Astrocyte (in vitro differentiated cells and primary cell): ENCODE data around the gene TRIO. TPM values are rescaled to one million over a fixed set of nuclear protein-coding genes. Genes with fewer than 3 reads are reported as not detected.

Experiments used
- DNase-seq: peaks from one replicate; pipeline ENCODE4 v3.0.0-alpha.2; 2010; ENCODE audit warnings: low read depth
- FAIRE-seq: peaks from 2 replicates; lab custom pipeline; 2011; peaks lifted over from hg19 to GRCh38; lab: Jason Lieb, UNC
- H2AFZ ChIP-seq: 2 replicates; pipeline ENCODE4 v1.6.0; 2012; ENCODE audit warnings: low read depth, low read length, inconsistent platforms
- H3K27ac ChIP-seq: 2 replicates; pipeline ENCODE4 v1.5.1; 2011; ENCODE audit warnings: low read depth, low read length, inconsistent platforms
- H3K27me3 ChIP-seq: 2 replicates; pipeline ENCODE4 v1.6.0; 2011; ENCODE audit warnings: low read length, inconsistent platforms; ENCODE audit not compliant: insufficient read depth
- H3K36me3 ChIP-seq: 2 replicates; pipeline ENCODE4 v1.5.1; 2011; ENCODE audit warnings: low read length, inconsistent platforms; ENCODE audit not compliant: insufficient read depth
- H3K4me1 ChIP-seq: 2 replicates; pipeline ENCODE4 v1.5.1; 2011; ENCODE audit warnings: low read length, inconsistent platforms; ENCODE audit not compliant: insufficient read depth
- H3K4me2 ChIP-seq: 2 replicates; pipeline ENCODE4 v1.6.0; 2012; ENCODE audit warnings: low read length, inconsistent platforms
- H3K4me3 ChIP-seq: 2 replicates; pipeline ENCODE4 v1.5.1; 2011; ENCODE audit warnings: low read depth, mild to moderate bottlenecking, low read length, inconsistent platforms; ENCODE audit not compliant: insufficient read depth
- H3K79me2 ChIP-seq: 2 replicates; pipeline ENCODE4 v1.6.0; 2012; ENCODE audit warnings: mild to moderate bottlenecking, low read length, inconsistent platforms; ENCODE audit not compliant: insufficient read depth
- H3K9ac ChIP-seq: 2 replicates; pipeline ENCODE4 v1.6.0; 2012; ENCODE audit warnings: mild to moderate bottlenecking, low read length, inconsistent platforms
- H3K9me3 ChIP-seq: 2 replicates; pipeline ENCODE4 v1.5.1; 2012; ENCODE audit warnings: low read depth, mild to moderate bottlenecking, low read length, inconsistent platforms; ENCODE audit not compliant: insufficient read depth
- H4K20me1 ChIP-seq: 2 replicates; pipeline ENCODE4 v1.6.0; 2012; ENCODE audit warnings: low read length, inconsistent platforms; ENCODE audit not compliant: insufficient read depth
- H3K27ac Mint-ChIP-seq: one replicate; pipeline ENCODE4 v1.8.0; 2021; ENCODE audit warnings: mild to moderate bottlenecking, mixed read lengths; ENCODE audit not compliant: unreplicated experiment
- H3K27me3 Mint-ChIP-seq: one replicate; pipeline ENCODE4 v1.8.0; 2021; ENCODE audit warnings: low read depth, mixed read lengths; ENCODE audit not compliant: unreplicated experiment
- H3K36me3 Mint-ChIP-seq: one replicate; pipeline ENCODE4 v1.8.0; 2021; ENCODE audit warnings: low read depth, mixed read lengths; ENCODE audit not compliant: unreplicated experiment
- H3K4me1 Mint-ChIP-seq: one replicate; pipeline ENCODE4 v1.8.0; 2021; ENCODE audit warnings: low read depth, mixed read lengths; ENCODE audit not compliant: unreplicated experiment
- H3K4me3 Mint-ChIP-seq: one replicate; pipeline ENCODE4 v1.8.0; 2021; ENCODE audit warnings: mild to moderate bottlenecking, moderate library complexity, mixed read lengths; ENCODE audit not compliant: unreplicated experiment
- H3K9me3 Mint-ChIP-seq: one replicate; pipeline ENCODE4 v1.8.0; 2021; ENCODE audit warnings: mild to moderate bottlenecking, mixed read lengths; ENCODE audit not compliant: unreplicated experiment
- EZH2 ChIP-seq: IDR thresholded peaks from 2 replicates; pipeline ENCODE4 v1.6.1; 2012; ENCODE audit warnings: mild to moderate bottlenecking, low read length, inconsistent platforms; ENCODE audit not compliant: insufficient read depth
- total RNA-seq: library from RNA; stranded (reverse); gene quantifications from 2 replicates; pipeline ENCODE4 v1.2.1, GENCODE V29; 2021
- TF ChIP-seq, protein P1 (sequence below): IDR thresholded peaks from 2 replicates; pipeline ENCODE4 v1.5.1; 2011; ENCODE audit warnings: low read depth, mild to moderate bottlenecking, inconsistent platforms, low read length, moderate library complexity; ENCODE audit not compliant: insufficient read depth

The TRIO gene
- total RNA-seq, 1 donor from 2014 or later: 347 TPM

DNA sequence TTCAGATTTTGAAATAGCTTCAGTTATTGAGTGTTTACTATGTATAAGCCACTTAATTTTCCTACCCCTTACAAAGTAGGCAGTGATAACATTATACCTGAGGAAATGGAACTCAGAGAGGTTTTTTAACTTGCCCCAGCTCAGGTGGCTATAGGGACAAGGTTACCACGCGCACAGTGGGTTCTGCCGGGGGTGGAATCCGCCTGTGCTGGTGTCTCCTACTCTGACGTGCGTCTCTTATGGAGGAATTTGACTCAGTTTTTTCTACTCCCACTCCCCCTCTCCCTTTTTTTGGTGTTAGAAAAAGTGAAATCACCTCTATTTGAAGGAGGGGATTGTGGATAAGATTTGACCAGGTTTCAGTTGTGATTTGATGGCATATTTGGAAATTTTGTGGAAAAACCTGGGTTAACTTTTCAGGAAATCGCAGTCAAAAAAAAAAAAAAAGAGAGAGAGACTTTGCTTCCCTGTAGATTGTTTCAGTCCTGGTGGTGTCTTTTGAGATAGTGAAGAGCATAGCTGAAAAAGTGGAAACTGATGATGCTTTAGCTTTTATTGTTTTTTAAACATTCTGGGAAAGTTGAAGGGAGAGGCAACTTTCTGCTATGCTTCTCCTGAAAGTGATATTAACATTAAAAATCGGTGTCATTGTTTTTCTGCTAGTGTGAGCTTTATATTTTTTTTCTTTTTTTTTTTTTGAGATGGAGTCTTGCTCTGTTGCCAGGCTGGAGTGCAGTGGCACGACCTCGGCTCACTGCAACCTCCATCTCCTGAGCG is 15.9 kb downstream of the TRIO start:
- TF ChIP-seq, protein P1, sequence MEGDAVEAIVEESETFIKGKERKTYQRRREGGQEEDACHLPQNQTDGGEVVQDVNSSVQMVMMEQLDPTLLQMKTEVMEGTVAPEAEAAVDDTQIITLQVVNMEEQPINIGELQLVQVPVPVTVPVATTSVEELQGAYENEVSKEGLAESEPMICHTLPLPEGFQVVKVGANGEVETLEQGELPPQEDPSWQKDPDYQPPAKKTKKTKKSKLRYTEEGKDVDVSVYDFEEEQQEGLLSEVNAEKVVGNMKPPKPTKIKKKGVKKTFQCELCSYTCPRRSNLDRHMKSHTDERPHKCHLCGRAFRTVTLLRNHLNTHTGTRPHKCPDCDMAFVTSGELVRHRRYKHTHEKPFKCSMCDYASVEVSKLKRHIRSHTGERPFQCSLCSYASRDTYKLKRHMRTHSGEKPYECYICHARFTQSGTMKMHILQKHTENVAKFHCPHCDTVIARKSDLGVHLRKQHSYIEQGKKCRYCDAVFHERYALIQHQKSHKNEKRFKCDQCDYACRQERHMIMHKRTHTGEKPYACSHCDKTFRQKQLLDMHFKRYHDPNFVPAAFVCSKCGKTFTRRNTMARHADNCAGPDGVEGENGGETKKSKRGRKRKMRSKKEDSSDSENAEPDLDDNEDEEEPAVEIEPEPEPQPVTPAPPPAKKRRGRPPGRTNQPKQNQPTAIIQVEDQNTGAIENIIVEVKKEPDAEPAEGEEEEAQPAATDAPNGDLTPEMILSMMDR: no peak
- no peak for TF ChIP-seq EZH2
- H3K27ac Mint-ChIP-seq: peak overlapping the region; percentile 96
- FAIRE-seq (no peak), DNase-seq (no peak)
- peak overlapping the region; percentile 58 for H3K4me3 Mint-ChIP-seq
- Histone ChIP-seq H3K27ac (peak overlapping the region; percentile 99), H3K4me2 (peak overlapping the region; percentile 0), H3K27me3 (no peaks in the 10 kb centered on the region), H3K9me3 (peaks cover 1% of the 10 kb centered on the region), H3K79me2 (peaks cover 94% of the 10 kb centered on the region), H3K4me1 (peaks cover 57% of the 10 kb centered on the region), H3K36me3 (peaks cover 3% of the 10 kb centered on the region), H3K4me3 (no peak overlapping the region), H3K9ac (no peak overlapping the region), H2AFZ (no peak overlapping the region), H4K20me1 (peaks cover 63% of the 10 kb centered on the region)
- H3K9me3 Mint-ChIP-seq: no peaks in the 10 kb centered on the region
- H3K27me3 Mint-ChIP-seq: no peaks in the 10 kb centered on the region
- peaks cover 8% of the 10 kb centered on the region for H3K36me3 Mint-ChIP-seq
- H3K4me1 Mint-ChIP-seq: peaks cover 54% of the 10 kb centered on the region

DNA sequence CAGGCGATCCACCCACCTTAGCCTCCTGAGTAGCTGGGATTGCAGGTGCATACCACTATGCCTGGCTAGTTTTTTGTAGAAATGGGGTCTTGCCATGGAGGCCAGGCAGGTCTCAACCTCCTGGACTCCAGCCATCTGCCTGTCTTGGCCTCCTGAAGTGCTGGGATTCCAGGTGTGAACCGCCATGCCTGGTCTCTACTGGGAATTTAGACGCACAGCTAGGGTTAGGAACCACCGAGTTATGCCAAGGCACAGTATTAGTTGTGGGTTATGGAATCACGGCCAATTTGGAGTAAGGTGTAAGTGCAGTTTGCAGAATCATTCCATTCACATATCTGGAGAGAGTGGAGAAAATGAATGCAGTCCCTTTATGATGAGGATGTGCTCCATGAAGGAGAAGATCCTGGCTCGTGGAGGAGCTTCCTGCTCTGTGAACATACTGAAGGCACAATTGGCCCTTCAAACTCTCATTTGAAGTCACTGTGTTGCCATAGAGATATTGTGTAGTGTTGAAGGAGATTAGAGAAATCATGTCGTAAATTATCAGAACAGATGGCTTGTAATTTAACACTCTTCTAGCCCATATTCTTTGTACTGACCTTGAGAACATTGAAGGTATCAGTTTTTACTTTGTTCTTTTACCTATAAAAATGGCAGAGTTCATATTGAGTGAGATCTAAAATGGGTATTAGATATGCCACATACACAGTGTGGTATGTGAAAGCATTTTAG is 18.8 kb downstream of the TRIO start:
- TF ChIP-seq, protein P1: no peak
- no peak for TF ChIP-seq EZH2
- Histone ChIP-seq H3K36me3 (peaks cover 10% of the 10 kb centered on the region), H3K4me3 (no peak overlapping the region), H3K4me2 (peak overlapping the region; percentile 15), H3K27ac (peak overlapping the region; percentile 19), H3K9me3 (peaks cover 5% of the 10 kb centered on the region), H3K4me1 (peaks cover 59% of the 10 kb centered on the region), H3K79me2 (peaks cover 100% of the 10 kb centered on the region), H3K9ac (peak overlapping the region; percentile 1), H3K27me3 (no peaks in the 10 kb centered on the region), H2AFZ (no peak overlapping the region), H4K20me1 (peaks cover 71% of the 10 kb centered on the region)
- DNase-seq (no peak), FAIRE-seq (no peak)
- Mint-ChIP-seq H3K27ac (peak overlapping the region; percentile 60), H3K36me3 (peaks cover 18% of the 10 kb centered on the region), H3K27me3 (no peaks in the 10 kb centered on the region), H3K4me1 (peaks cover 72% of the 10 kb centered on the region), H3K4me3 (no peak overlapping the region), H3K9me3 (peaks cover 10% of the 10 kb centered on the region)
